GM12865 (cell line): ENCODE results near the gene WFDC9.
"Not testable (repeated sequence)": the region's sequence is repeated elsewhere in the genome, so short reads cannot be mapped to it uniquely, and the experiment has no call there.

Source experiments
- DNase-seq: peaks from one replicate; pipeline ENCODE4 v3.0.0; 2010; ENCODE audit warnings: low read depth
- H3K4me3 ChIP-seq: 2 replicates; pipeline ENCODE4 v1.5.1; 2011; ENCODE audit warnings: mild to moderate bottlenecking, low read depth, low read length, control low read depth
- TF ChIP-seq, protein P1 (sequence below): IDR thresholded peaks from 2 replicates; pipeline ENCODE4 v1.5.1; 2011; ENCODE audit warnings: low read length, control low read depth, low read depth, inconsistent platforms; ENCODE audit not compliant: insufficient read depth; ENCODE audit errors: missing control alignments

Gene WFDC9

DNA sequence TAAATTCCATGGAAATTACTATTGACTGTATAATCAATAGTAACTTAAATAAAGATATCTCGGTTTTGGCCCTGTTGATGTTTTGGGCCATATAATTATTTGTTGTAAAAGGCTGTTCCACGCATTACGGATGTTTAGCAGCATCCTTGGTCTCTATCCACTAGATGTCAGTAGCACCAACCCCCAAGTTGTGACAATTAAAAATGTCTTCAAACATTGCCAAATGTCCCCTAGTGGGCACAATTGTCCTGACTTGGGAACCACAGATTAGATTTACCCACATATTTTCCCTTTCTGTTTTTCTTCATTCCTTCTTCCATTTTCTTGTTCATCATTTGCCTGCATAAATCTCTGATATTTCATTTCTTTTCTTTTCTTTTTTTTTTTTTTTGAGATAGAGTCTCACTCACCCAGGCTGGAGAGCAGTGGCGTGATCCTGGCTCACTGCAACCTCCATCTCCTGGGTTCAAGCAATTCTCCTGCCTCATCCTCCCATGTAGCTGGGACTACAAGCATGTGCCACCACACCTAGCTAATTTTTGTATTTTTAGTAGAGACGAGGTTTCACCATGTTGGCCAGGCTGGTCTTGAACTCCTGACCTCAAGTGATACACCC is 38.4 kb downstream of the WFDC9 start:
- no peak overlapping the region for H3K4me3 ChIP-seq
- TF ChIP-seq, protein P1, sequence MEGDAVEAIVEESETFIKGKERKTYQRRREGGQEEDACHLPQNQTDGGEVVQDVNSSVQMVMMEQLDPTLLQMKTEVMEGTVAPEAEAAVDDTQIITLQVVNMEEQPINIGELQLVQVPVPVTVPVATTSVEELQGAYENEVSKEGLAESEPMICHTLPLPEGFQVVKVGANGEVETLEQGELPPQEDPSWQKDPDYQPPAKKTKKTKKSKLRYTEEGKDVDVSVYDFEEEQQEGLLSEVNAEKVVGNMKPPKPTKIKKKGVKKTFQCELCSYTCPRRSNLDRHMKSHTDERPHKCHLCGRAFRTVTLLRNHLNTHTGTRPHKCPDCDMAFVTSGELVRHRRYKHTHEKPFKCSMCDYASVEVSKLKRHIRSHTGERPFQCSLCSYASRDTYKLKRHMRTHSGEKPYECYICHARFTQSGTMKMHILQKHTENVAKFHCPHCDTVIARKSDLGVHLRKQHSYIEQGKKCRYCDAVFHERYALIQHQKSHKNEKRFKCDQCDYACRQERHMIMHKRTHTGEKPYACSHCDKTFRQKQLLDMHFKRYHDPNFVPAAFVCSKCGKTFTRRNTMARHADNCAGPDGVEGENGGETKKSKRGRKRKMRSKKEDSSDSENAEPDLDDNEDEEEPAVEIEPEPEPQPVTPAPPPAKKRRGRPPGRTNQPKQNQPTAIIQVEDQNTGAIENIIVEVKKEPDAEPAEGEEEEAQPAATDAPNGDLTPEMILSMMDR = peak; percentile 81
- DNase-seq = peak; percentile 77

DNA sequence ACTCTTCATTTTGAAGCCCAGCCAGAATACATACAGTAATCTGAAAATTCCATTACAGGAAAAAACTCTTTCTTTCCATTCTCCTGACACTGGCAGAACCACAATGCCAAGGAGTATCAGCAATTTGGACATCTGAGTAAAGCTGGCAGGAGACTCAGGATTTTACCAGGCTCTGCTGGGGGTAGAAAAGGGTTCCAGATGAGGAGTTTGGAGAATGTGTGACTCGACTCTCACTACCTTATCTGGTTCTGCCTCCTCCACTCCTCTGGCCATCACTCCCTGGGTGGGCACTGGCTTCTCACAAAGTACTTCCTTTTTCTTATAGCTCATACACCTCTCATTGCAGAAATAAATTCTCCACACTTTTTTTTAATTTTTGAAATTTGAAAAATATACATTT is 41.4 kb downstream of the WFDC9 start:
- TF ChIP-seq, protein P1 = no peak
- H3K4me3 ChIP-seq = no peak overlapping the region
- DNase-seq = no peak

DNA sequence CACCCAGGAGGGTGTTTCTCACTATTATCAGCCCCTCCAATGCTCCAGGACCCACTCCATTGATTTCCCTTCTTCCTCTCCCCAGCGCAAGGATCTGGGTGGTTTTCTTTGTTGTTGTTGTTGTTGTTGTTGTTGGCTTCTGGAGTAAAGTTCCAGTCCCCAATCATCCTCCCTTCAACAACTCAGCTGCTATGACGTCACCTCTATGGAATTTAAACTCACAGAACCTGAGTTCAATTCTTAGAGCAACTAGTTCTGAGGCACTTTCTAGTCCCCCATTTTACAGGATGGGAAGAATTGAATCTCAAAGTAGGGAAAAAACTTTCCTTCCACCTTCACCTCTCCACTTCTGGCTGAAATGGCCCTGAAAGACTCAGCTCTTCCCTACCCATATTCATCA is 42.3 kb downstream of the WFDC9 start:
- TF ChIP-seq, protein P1 = no peak
- H3K4me3 ChIP-seq = no peak overlapping the region
- no peak for DNase-seq

DNA sequence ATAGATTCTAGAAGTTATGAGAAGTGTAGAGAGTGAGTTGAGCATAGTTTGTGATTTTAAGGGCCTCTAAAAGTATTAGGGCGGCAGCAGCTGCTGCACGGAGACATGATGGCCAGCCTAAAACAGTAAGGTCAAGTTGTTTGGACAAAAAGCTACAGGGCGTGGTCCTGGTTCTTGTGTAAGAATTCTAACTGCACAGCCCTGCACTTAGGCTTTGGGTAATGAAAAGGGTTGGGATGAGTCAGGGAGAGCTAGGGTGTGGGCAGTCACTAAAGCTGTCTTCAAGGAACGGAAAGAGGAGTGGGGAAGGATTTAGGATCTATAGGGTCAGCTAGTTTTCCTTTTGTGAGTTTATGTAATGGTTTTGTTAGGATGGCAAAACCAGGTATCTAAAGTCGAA is 45.1 kb downstream of the WFDC9 start:
- not testable (repeated sequence) for DNase-seq

DNA sequence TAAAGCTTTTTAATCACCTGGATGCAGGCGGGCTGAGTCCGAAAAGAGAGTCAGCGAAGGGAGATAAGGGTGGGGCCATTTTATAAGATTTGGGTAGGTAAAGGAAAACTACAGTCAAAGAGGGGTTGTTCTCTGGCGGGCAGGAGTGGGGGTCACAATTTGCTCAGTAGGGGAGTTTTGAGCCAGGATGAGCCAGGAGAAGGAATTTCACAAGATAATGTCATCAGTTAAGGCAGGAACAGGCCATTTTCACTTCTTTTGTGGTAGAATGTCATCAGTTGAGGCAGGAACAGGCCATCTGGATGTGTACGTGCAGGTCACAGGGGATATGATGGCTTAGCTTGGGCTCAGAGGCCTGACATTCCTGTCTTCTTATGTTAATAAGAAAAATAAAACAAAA is 46.8 kb downstream of the WFDC9 start:
- not testable (repeated sequence) for H3K4me3 ChIP-seq, DNase-seq

More for the DNA sequence above, 45.1 kb downstream of the WFDC9 start:
- H3K4me3 ChIP-seq = not testable (repeated sequence)

DNA sequence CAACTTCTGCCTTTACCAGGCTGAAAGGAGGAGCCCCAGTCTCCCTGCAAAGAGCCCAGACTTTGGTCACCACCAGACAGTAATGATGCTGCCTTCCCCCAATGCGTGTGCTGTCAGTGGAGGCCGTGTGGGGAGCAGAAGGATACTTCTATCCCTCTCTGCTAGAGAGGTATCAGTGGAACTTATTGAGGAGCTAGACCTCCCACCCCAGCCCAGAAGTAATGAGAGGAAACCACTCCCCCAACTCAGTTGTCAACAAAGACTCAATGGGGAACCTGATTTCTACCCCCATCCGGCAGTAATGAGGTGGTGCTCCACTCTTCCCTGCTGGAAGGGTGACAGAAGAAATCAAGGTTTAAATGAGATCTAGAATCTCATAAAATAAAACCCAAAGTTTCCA is 47.6 kb downstream of the WFDC9 start:
- DNase-seq = no peak
- TF ChIP-seq, protein P1 = no peak
- H3K4me3 ChIP-seq = no peak overlapping the region

DNA sequence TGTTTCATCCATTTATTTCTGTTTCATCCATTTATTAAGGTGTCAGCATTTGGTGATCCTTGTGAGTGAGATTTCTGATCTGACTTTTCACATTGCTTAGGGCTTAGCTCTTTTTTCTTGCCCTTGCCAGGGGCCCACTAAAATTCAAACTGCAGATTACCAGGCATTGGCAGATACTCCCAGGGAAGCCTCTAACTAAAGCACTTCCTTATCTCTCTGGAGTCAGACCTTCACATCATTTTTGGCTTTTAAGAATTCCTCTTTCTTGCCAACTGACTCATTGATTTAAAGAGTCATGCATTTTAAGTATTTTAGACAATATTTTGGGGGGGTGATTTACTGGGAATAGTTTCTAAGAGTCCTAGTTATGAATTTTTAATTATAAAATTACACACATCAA is 49.4 kb downstream of the WFDC9 start:
- TF ChIP-seq, protein P1 = no peak
- no peak for DNase-seq
- H3K4me3 ChIP-seq = no peak overlapping the region

DNA sequence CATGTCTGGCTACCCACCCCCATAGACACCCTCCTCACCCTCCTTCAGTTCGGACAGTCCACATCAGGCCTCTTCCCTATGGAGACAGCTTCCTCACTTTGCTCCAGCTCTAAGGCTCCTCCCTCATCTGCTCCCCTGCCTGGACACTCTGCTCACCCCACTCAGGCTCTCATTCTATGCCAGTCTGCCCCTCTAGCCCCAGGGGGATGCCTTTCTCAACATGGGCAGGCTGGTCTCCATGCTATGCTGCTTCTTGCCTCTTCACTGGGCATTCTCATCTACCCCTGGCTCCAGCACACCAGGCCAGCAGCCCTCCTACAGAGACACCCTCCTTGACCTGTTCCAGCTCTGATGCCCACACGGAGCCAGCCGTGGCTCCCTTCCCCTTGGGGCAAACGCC is 51.9 kb downstream of the WFDC9 start, which contains the start of gene WFDC8:
Gene WFDC8, minus strand, starts transcription at position 101 of the 400 bp plus-strand sequence. Its CDS starts 37 bp downstream, at position 64.
- DNase-seq = no peak
- no peak within 1 kb of the TSS for H3K4me3 ChIP-seq
- TF ChIP-seq, protein P1 = no peak
